ENCODE data around the gene SORL1.

- TF ChIP-seq CTCF (conservative IDR thresholded peaks at IDR 0.05), result no peak
- no peak for TF ChIP-seq EZH2 (IDR thresholded peaks at IDR 0.05; ENCODE audit: low read depth)
Observed at GRCh38 chr11:121603316-121603715, 151.2 kb downstream of the SORL1 start.
